ENCODE measurements around the gene RARG.

DNA sequence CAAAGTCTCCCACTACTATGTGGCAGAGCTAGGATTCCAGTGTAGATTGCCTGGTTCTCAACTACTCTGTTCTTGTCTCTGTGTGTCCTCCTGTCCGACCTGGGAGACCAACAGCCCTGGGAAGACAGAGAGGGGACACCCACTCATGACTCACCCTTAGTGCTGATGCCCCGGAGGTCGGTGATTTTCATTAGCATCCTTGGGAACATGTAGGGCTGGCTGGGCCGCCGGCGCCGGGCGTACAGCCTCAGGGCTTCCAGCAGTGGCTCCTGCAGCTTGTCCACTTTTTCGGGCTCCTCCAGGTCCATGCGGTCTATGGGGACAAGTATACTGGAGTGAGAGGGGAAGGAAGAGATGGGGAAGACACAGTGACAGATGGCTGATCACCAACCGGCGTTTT lies 19.1 kb downstream of the RARG start:
- TF ChIP-seq, protein P1, sequence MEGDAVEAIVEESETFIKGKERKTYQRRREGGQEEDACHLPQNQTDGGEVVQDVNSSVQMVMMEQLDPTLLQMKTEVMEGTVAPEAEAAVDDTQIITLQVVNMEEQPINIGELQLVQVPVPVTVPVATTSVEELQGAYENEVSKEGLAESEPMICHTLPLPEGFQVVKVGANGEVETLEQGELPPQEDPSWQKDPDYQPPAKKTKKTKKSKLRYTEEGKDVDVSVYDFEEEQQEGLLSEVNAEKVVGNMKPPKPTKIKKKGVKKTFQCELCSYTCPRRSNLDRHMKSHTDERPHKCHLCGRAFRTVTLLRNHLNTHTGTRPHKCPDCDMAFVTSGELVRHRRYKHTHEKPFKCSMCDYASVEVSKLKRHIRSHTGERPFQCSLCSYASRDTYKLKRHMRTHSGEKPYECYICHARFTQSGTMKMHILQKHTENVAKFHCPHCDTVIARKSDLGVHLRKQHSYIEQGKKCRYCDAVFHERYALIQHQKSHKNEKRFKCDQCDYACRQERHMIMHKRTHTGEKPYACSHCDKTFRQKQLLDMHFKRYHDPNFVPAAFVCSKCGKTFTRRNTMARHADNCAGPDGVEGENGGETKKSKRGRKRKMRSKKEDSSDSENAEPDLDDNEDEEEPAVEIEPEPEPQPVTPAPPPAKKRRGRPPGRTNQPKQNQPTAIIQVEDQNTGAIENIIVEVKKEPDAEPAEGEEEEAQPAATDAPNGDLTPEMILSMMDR (conservative IDR thresholded peaks at IDR 0.05; ENCODE audit: low read depth, low read length): no peak
- no peak for TF ChIP-seq EZH2phosphoT487 (IDR thresholded peaks at IDR 0.05; ENCODE audit: borderline replicate concordance, low read length)

All from PC-3 (cell line).